Stimulated activated CD8-positive, alpha-beta memory T cell treated with anti-CD3 and anti-CD28 coated beads, Interleukin-7, amount 100 ng/mL, for 24 hours (primary cell): Measurements from ENCODE around the gene C19orf73.
A peak's percentile ranks its signal among the peaks of the same experiment; 100 is the strongest.
"Not testable (repeated sequence)": the region's sequence is repeated elsewhere in the genome, so short reads cannot be mapped to it uniquely, and the experiment has no call there.

Source experiments
- DNase-seq: peaks from one replicate; pipeline ENCODE4 v3.0.0-alpha.2; 2020; ENCODE audit warnings: low read depth

C19orf73 gene

GRCh38 chr19:49148784-49149651 is 30.1 kb upstream of the C19orf73 start:
- DNase-seq: peak; percentile 72

GRCh38 chr19:49148044-49148682 is 29.2 kb upstream of the C19orf73 start:
- DNase-seq: no peak

GRCh38 chr19:49146408-49146770 is 27.4 kb upstream of the C19orf73 start:
- DNase-seq: not testable (repeated sequence)

GRCh38 chr19:49145573-49146407 is 26.8 kb upstream of the C19orf73 start:
- DNase-seq: peak; percentile 72

- DNase-seq: peak; percentile 45
Observed at GRCh38 chr19:49142866-49143335, 24.0 kb upstream of the C19orf73 start.

GRCh38 chr19:49141352-49141751 is 22.4 kb upstream of the C19orf73 start:
- DNase-seq: no peak

- no peak for DNase-seq
Observed at GRCh38 chr19:49140951-49141350, 22.0 kb upstream of the C19orf73 start.

- DNase-seq: no peak
Observed at GRCh38 chr19:49136771-49137171, 17.8 kb upstream of the C19orf73 start.

GRCh38 chr19:49135686-49136085 is 16.7 kb upstream of the C19orf73 start:
- no peak for DNase-seq

- no peak for DNase-seq
Observed at GRCh38 chr19:49133621-49134454, 14.9 kb upstream of the C19orf73 start.

- no peak for DNase-seq
Observed at GRCh38 chr19:49132974-49133609, 14.1 kb upstream of the C19orf73 start.

- DNase-seq: no peak
Observed at GRCh38 chr19:49130325-49130724, 11.4 kb upstream of the C19orf73 start.

GRCh38 chr19:49129238-49129583 is 10.3 kb upstream of the C19orf73 start:
- no peak for DNase-seq

GRCh38 chr19:49128545-49129237 is 9.7 kb upstream of the C19orf73 start:
- no peak for DNase-seq

- DNase-seq: peak; percentile 82
Observed at GRCh38 chr19:49127674-49128544, 9.0 kb upstream of the C19orf73 start.

- not testable (repeated sequence) for DNase-seq
Observed at GRCh38 chr19:49127225-49127624, 8.3 kb upstream of the C19orf73 start.

- no peak for DNase-seq
Observed at GRCh38 chr19:49126575-49126974, 7.6 kb upstream of the C19orf73 start.

- no peak for DNase-seq
Observed at GRCh38 chr19:49125025-49125731, 6.2 kb upstream of the C19orf73 start.

GRCh38 chr19:49123285-49123684 is 4.3 kb upstream of the C19orf73 start:
- DNase-seq: not testable (repeated sequence)
